GM23338 (cell line): ENCODE results near the gene ADGRB2. TPM values are rescaled to one million over a fixed set of nuclear protein-coding genes. Genes with fewer than 3 reads are reported as not detected.

Experiments
- ATAC-seq: fragments of 200-7000 bp; cut with Tn5 transposase; 3 replicates; pipeline ENCODE4 v1.9.1; 2020
- DNase-seq: peaks from one replicate; pipeline ENCODE4 v3.0.0-alpha.2; 2015; ENCODE audit warnings: low spot score
- H2AFZ ChIP-seq: fragments of 200-600 bp; sonication (generic); 2 replicates; pipeline ENCODE4 v1.8.0; 2016; ENCODE audit warnings: antibody characterized with exemption, mild to moderate bottlenecking, moderate library complexity
- H3F3A ChIP-seq: fragments of 200-600 bp; sonication (generic); replicated peaks from 2 replicates; pipeline ENCODE4 v1.8.0; 2017; ENCODE audit warnings: antibody characterized with exemption, mixed run types, low read depth
- H3K27ac ChIP-seq: fragments of 200-600 bp; sonication (generic); 2 replicates; pipeline ENCODE4 v1.6.1; 2016; ENCODE audit warnings: low read depth
- H3K27me3 ChIP-seq: fragments of 200-600 bp; sonication (generic); 2 replicates; pipeline ENCODE4 v1.8.0; 2016; ENCODE audit warnings: mild to moderate bottlenecking, mixed run types, moderate library complexity; ENCODE audit not compliant: insufficient read depth
- H3K36me3 ChIP-seq: fragments of 200-600 bp; sonication (generic); 2 replicates; pipeline ENCODE4 v1.8.0; 2016; ENCODE audit warnings: mild to moderate bottlenecking; ENCODE audit not compliant: insufficient read depth
- H3K4me1 ChIP-seq: fragments of 200-600 bp; sonication (generic); 2 replicates; pipeline ENCODE4 v1.8.0; 2016; ENCODE audit warnings: mild to moderate bottlenecking, moderate library complexity; ENCODE audit not compliant: insufficient read depth
- H3K4me2 ChIP-seq: fragments of 200-600 bp; sonication (generic); 2 replicates; pipeline ENCODE4 v1.7.1; 2017; ENCODE audit warnings: mixed run types
- H3K4me3 ChIP-seq: fragments of 200-600 bp; sonication (generic); 2 replicates; pipeline ENCODE4 v1.6.1; 2016; ENCODE audit warnings: mixed run types
- H3K79me2 ChIP-seq: fragments of 200-600 bp; sonication (generic); replicated peaks from 2 replicates; pipeline ENCODE4 v1.8.0; 2017; ENCODE audit warnings: mild to moderate bottlenecking; ENCODE audit not compliant: insufficient read depth
- H3K9me2 ChIP-seq: fragments of 200-600 bp; sonication (generic); 2 replicates; pipeline ENCODE4 v1.8.0; 2017; ENCODE audit not compliant: insufficient read depth
- H4K20me1 ChIP-seq: fragments of 200-600 bp; sonication (generic); replicated peaks from 2 replicates; pipeline ENCODE4 v1.8.0; 2017; ENCODE audit warnings: mild to moderate bottlenecking; ENCODE audit not compliant: insufficient read depth
- H3K27ac Mint-ChIP-seq: 2 replicates; pipeline ENCODE4 v1.8.0; 2020; ENCODE audit warnings: inconsistent platforms, mild to moderate bottlenecking, moderate library complexity, mixed read lengths
- H3K27me3 Mint-ChIP-seq: 3 replicates; pipeline ENCODE4 v1.8.0; 2022; ENCODE audit warnings: low read depth, mild to moderate bottlenecking, moderate library complexity, mixed read lengths, inconsistent platforms; ENCODE audit not compliant: insufficient read depth, poor library complexity
- H3K36me3 Mint-ChIP-seq: 3 replicates; pipeline ENCODE4 v1.8.0; 2021; ENCODE audit warnings: low read depth, mild to moderate bottlenecking, inconsistent platforms, moderate library complexity, mixed read lengths
- H3K4me1 Mint-ChIP-seq: 3 replicates; pipeline ENCODE4 v1.8.0; 2020; ENCODE audit warnings: mild to moderate bottlenecking, inconsistent platforms, mixed read lengths
- H3K4me3 Mint-ChIP-seq: 3 replicates; pipeline ENCODE4 v1.8.0; 2021; ENCODE audit warnings: moderate library complexity, mild to moderate bottlenecking, inconsistent platforms, mixed read lengths
- H3K9me3 Mint-ChIP-seq: 3 replicates; pipeline ENCODE4 v1.8.0; 2020; ENCODE audit warnings: moderate library complexity, mild to moderate bottlenecking, inconsistent platforms, mixed read lengths
- CTCF ChIP-seq, 2 experiments: fragments of 200-600 bp in 1 of 2; sonication (generic) in 1 of 2; conservative IDR thresholded peaks; 2 replicates each; pipeline versions ENCODE4 v1.5.1 to v1.6.1; 2016 to 2017; ENCODE audit warnings: antibody characterized with exemption in 2 of 2, low read depth in 2 of 2, mild to moderate bottlenecking in 2 of 2, moderate library complexity in 1 of 2
- EZH2phosphoT487 ChIP-seq: fragments of 200-600 bp; sonication (generic); IDR thresholded peaks from one replicate; pipeline ENCODE4 v1.8.1; 2018; ENCODE audit warnings: antibody characterized with exemption; ENCODE audit not compliant: unreplicated experiment
- NANOG ChIP-seq: IDR thresholded peaks from 2 replicates; pipeline ENCODE4 v1.6.1; 2016; ENCODE audit warnings: antibody characterized with exemption, borderline replicate concordance
- polyA plus RNA-seq: library from polyadenylated mRNA; unstranded; fragments of >200 nt; fragmentation: Nextera tagmentation; extraction: Ambion mirVana; gene quantifications from 2 replicates; pipeline ENCODE4 v1.2.1, GENCODE V29; 2016
- total RNA-seq: library from RNA; depleted of rRNA; stranded (reverse); fragments of >200 nt; shearing (Covaris generic); gene quantifications from 2 replicates; pipeline ENCODE4 v1.2.3, GENCODE V29; 2014
- TF ChIP-seq, protein P1 (sequence below): fragments of 250-450 bp; sonication (Bioruptor Pico); IDR thresholded peaks from 2 replicates; pipeline ENCODE4 v1.5.0; 2020; ENCODE audit warnings: mild to moderate bottlenecking, moderate library complexity

Gene ADGRB2
- total and polyA plus RNA-seq, 2 experiments from 2014 or later = 8.0 to 27.8 TPM

- TF ChIP-seq, protein P1, sequence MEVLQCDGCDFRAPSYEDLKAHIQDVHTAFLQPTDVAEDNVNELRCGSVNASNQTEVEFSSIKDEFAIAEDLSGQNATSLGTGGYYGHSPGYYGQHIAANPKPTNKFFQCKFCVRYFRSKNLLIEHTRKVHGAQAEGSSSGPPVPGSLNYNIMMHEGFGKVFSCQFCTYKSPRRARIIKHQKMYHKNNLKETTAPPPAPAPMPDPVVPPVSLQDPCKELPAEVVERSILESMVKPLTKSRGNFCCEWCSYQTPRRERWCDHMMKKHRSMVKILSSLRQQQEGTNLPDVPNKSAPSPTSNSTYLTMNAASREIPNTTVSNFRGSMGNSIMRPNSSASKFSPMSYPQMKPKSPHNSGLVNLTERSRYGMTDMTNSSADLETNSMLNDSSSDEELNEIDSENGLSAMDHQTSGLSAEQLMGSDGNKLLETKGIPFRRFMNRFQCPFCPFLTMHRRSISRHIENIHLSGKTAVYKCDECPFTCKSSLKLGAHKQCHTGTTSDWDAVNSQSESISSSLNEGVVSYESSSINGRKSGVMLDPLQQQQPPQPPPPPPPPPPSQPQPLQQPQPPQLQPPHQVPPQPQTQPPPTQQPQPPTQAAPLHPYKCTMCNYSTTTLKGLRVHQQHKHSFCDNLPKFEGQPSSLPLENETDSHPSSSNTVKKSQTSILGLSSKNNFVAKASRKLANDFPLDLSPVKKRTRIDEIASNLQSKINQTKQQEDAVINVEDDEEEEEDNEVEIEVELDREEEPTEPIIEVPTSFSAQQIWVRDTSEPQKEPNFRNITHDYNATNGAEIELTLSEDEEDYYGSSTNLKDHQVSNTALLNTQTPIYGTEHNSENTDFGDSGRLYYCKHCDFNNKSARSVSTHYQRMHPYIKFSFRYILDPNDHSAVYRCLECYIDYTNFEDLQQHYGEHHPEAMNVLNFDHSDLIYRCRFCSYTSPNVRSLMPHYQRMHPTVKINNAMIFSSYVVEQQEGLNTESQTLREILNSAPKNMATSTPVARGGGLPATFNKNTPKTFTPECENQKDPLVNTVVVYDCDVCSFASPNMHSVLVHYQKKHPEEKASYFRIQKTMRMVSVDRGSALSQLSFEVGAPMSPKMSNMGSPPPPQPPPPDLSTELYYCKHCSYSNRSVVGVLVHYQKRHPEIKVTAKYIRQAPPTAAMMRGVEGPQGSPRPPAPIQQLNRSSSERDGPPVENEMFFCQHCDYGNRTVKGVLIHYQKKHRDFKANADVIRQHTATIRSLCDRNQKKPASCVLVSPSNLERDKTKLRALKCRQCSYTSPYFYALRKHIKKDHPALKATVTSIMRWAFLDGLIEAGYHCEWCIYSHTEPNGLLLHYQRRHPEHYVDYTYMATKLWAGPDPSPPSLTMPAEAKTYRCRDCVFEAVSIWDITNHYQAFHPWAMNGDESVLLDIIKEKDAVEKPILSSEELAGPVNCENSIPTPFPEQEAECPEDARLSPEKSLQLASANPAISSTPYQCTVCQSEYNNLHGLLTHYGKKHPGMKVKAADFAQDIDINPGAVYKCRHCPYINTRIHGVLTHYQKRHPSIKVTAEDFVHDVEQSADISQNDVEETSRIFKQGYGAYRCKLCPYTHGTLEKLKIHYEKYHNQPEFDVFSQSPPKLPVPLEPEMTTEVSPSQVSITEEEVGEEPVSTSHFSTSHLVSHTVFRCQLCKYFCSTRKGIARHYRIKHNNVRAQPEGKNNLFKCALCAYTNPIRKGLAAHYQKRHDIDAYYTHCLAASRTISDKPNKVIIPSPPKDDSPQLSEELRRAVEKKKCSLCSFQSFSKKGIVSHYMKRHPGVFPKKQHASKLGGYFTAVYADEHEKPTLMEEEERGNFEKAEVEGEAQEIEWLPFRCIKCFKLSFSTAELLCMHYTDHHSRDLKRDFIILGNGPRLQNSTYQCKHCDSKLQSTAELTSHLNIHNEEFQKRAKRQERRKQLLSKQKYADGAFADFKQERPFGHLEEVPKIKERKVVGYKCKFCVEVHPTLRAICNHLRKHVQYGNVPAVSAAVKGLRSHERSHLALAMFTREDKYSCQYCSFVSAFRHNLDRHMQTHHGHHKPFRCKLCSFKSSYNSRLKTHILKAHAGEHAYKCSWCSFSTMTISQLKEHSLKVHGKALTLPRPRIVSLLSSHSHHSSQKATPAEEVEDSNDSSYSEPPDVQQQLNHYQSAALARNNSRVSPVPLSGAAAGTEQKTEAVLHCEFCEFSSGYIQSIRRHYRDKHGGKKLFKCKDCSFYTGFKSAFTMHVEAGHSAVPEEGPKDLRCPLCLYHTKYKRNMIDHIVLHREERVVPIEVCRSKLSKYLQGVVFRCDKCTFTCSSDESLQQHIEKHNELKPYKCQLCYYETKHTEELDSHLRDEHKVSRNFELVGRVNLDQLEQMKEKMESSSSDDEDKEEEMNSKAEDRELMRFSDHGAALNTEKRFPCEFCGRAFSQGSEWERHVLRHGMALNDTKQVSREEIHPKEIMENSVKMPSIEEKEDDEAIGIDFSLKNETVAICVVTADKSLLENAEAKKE (CRISPR knock-in tag) = no peak
- no peak for TF ChIP-seq NANOG
Measured at GRCh38 chr1:31780632-31781031, 16.5 kb upstream of the ADGRB2 start (continued).

- ATAC-seq (no peak), DNase-seq (no peak)
- Histone ChIP-seq H3K4me2 (no peak overlapping the region), H3K27me3 (peaks cover 13% of the 10 kb centered on the region), H4K20me1 (no peaks in the 10 kb centered on the region), H3K27ac (no peak overlapping the region), H3K79me2 (no peaks in the 10 kb centered on the region), H3K4me1 (peaks cover 29% of the 10 kb centered on the region), H3K36me3 (no peaks in the 10 kb centered on the region), H2AFZ (no peak overlapping the region), H3K4me3 (no peak overlapping the region), H3F3A (0 out of 2 replicates have a peak, but pooled peaks cover 6% of the 10 kb centered on the region), H3K9me2 (no peaks in the 10 kb centered on the region)
- H3K27me3 Mint-ChIP-seq = peaks cover 27% of the 10 kb centered on the region
- TF ChIP-seq CTCF (conservative IDR thresholded peaks at IDR 0.05; ENCODE audit: low read depth in 2 of 2) (no peak), EZH2phosphoT487 (no peak), NANOG (no peak)
- H3K27ac Mint-ChIP-seq = no peak overlapping the region
- no peak overlapping the region for H3K4me3 Mint-ChIP-seq
- no peaks in the 10 kb centered on the region for H3K36me3 Mint-ChIP-seq
- H3K4me1 Mint-ChIP-seq = peaks cover 39% of the 10 kb centered on the region
- H3K9me3 Mint-ChIP-seq = no peaks in the 10 kb centered on the region
Measured at GRCh38 chr1:31779687-31780086, 15.5 kb upstream of the ADGRB2 start.
